Breast epithelium (tissue), 4 donors: ENCODE measurements around the gene RPL21. TPM values are rescaled to one million over a fixed set of nuclear protein-coding genes. Genes with fewer than 3 reads are reported as not detected.

Source experiments
- DNase-seq, 2 donors: peaks; one replicate each; pipeline ENCODE4 v3.0.0-alpha.2; 2019; ENCODE audit warnings: low spot score in 2 of 2
- H3K27ac ChIP-seq, 2 donors: fragments of 200-600 bp; sonication (generic) in 1 of 2; one replicate each; pipeline ENCODE4 v1.5.1; 2016 to 2019; ENCODE audit warnings: mild to moderate bottlenecking in 1 of 2
- H3K27me3 ChIP-seq, 2 donors: fragments of 200-600 bp; sonication (generic) in 1 of 2; one replicate each; pipeline versions ENCODE4 v1.5.1 to v1.6.0; 2017 to 2019; ENCODE audit warnings: control low read depth in 1 of 2, mild to moderate bottlenecking in 1 of 2
- H3K36me3 ChIP-seq: fragments of 200-600 bp; one replicate; pipeline ENCODE4 v1.5.1; 2019
- H3K4me1 ChIP-seq, 2 donors: fragments of 200-600 bp; sonication (generic); one replicate each; pipeline ENCODE4 v1.5.1; 2016 to 2019; ENCODE audit warnings: control low read depth in 1 of 2
- H3K4me3 ChIP-seq, 3 donors: fragments of 200-600 bp; sonication (generic); 1 replicate in 2 of 3; 2 replicates in 1 of 3; pipeline ENCODE4 v1.5.1; 2016 to 2019; ENCODE audit warnings: mild to moderate bottlenecking in 3 of 3, moderate library complexity in 2 of 3
- H3K9me3 ChIP-seq, 2 donors: fragments of 200-600 bp; sonication (generic) in 1 of 2; one replicate each; pipeline ENCODE4 v1.5.1; 2016 to 2019; ENCODE audit warnings: control low read depth in 1 of 2
- CTCF ChIP-seq, 3 donors: fragments of 450-650 bp; IDR thresholded peaks; one replicate each; pipeline ENCODE4 v1.5.1; 2016 to 2017; ENCODE audit warnings: antibody characterized with exemption in 3 of 3, mild to moderate bottlenecking in 3 of 3, moderate library complexity in 3 of 3
- POLR2A ChIP-seq: fragments of 450-650 bp; IDR thresholded peaks from one replicate; pipeline ENCODE4 v1.6.1; 2016; ENCODE audit warnings: antibody characterized with exemption, mild to moderate bottlenecking, moderate library complexity
- POLR2AphosphoS5 ChIP-seq, 3 donors: sonication (generic); formaldehyde crosslinking; IDR thresholded peaks; one replicate each; pipeline ENCODE4 v1.6.1; 2017; ENCODE audit warnings: antibody characterized with exemption in 3 of 3
- intact Hi-C: fragments of 100-400 bp; cut with DNase I; formaldehyde crosslinking; loops from one replicate; pipeline ENCODE4 v1.15.1; 2023; ENCODE audit warnings: low total_unique reads
- total RNA-seq, 3 donors: library from RNA; depleted of rRNA; stranded (reverse); fragments of >200 nt; gene quantifications; one replicate each; pipeline ENCODE4 v1.1.0, GENCODE V29; 2016

The RPL21 gene
- total RNA-seq, 3 donors from 2014 or later: 979 to 1,473 (median 1,466) TPM

DNA sequence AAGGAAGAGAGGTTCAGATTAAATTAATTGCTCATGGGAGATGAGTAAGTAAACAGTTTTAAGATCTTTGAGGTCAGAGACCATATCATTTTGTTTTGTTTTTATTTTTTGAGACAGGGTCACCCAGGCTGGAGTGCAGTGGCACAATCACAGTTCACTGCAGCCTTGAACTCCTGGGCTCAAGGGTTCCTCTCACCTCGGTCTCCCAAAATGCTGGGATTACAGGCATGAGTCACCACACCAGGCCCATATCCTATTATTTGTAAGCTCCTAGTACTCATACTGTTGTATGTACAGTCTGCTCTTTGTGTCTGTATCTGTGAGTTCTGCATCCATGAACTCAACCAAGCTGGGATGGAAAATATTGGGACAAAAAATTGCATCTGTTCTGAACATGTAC, 13.3 kb downstream of the RPL21 start:
- Histone ChIP-seq H3K9me3 (no peaks in the 10 kb centered on the region), H3K27me3 (no peaks in the 10 kb centered on the region), H3K4me3 (no peak overlapping the region), H3K36me3 (no peaks in the 10 kb centered on the region), H3K27ac (peak overlapping the region; percentile 29 to 38), H3K4me1 (peaks cover 0 to 11% of the 10 kb centered on the region in 2 donors)
- DNase-seq: no peak
- TF ChIP-seq CTCF (IDR thresholded peaks at IDR 0.05) (no peak), POLR2AphosphoS5 (IDR thresholded peaks at IDR 0.05) (no peak), POLR2A (no peak)
- intact Hi-C loops: no loop called here

DNA sequence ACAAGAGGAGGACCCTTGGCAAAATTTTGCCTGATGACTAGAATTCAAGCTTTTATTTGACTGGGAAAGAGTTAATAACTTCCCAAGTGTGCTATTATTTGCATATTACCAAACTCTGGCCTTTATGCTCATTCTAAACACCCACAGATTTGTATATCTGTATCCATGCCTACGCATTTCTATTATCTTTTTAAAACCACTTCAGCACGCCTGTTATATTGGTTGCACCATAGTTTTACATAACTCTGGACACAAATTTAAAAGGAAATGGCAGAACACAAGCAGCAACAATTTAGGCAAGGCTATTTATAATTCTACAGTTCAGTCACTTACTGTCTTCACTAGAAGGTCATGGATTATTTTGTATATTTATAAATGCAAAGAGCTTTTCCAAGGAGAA, 15.6 kb downstream of the RPL21 start:
- Histone ChIP-seq H3K9me3 (no peaks in the 10 kb centered on the region), H3K36me3 (no peaks in the 10 kb centered on the region), H3K4me1 (peaks cover 0 to under 1% of the 10 kb centered on the region in 2 donors), H3K27ac (no peak overlapping the region), H3K4me3 (no peak overlapping the region), H3K27me3 (no peaks in the 10 kb centered on the region)
- DNase-seq: no peak
- no peak for TF ChIP-seq POLR2AphosphoS5 (IDR thresholded peaks at IDR 0.05)
- no peak for TF ChIP-seq POLR2A
- no peak for TF ChIP-seq CTCF (IDR thresholded peaks at IDR 0.05)
- intact Hi-C loops: no loop called here

DNA sequence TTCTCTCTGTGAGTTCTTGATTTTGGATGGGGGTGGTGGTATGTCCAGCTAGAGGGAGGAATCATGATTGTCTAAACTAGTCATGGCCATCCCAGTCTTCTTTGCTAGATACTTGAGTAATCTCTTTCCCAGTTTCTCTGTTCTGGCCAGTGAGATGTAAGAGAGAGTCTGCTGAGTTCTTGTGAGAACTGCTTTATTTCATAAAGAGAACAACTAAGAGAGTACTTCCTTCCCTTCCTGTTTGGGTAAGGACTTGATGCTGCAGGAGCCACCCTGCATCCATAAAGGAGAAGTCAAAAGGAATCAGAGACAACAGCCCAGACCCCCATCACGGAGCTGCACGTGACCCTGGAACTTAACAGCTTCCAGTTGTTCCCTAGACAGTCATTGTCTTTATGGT, 16.2 kb downstream of the RPL21 start:
- Histone ChIP-seq H3K9me3 (no peaks in the 10 kb centered on the region), H3K36me3 (no peaks in the 10 kb centered on the region), H3K27ac (no peak overlapping the region), H3K4me3 (no peak overlapping the region), H3K4me1 (no peaks in the 10 kb centered on the region), H3K27me3 (no peaks in the 10 kb centered on the region)
- TF ChIP-seq POLR2AphosphoS5 (IDR thresholded peaks at IDR 0.05): no peak
- TF ChIP-seq CTCF (IDR thresholded peaks at IDR 0.05): no peak
- TF ChIP-seq POLR2A: no peak
- intact Hi-C loops: no loop called here
- no peak for DNase-seq

DNA sequence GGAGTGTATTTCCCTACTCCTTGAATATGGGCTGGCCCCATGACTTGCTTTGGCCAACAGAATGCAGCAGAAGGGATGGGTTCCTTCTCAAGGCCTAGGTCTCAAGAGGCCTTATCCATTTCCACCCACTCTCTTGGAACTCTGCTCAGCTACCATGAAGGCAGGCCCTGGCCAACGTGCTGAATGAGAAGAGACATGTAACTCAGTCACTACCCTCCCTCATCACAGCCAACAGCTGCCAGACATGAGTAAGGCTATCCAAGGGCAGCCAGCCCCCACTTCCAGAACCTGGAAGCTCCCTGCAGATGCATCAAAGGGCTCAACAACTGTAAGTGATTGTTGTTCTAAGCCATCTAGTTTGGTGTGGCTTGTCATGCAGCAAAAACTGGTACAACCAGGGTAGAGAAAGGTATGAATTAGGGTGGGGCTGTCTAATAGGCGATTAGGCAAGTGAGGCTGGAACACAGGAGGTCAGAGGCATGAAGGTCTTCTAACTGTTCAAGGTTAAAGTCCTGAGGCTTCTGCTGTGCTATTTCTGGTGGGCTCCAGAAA, 17.8 kb downstream of the RPL21 start:
- Histone ChIP-seq H3K27ac (no peak overlapping the region), H3K9me3 (no peaks in the 10 kb centered on the region), H3K27me3 (no peaks in the 10 kb centered on the region), H3K4me1 (no peaks in the 10 kb centered on the region), H3K36me3 (no peaks in the 10 kb centered on the region), H3K4me3 (no peak overlapping the region)
- DNase-seq: no peak
- no peak for TF ChIP-seq CTCF (IDR thresholded peaks at IDR 0.05)
- no peak for TF ChIP-seq POLR2AphosphoS5 (IDR thresholded peaks at IDR 0.05)
- TF ChIP-seq POLR2A: no peak
- intact Hi-C loops: no loop called here

DNA sequence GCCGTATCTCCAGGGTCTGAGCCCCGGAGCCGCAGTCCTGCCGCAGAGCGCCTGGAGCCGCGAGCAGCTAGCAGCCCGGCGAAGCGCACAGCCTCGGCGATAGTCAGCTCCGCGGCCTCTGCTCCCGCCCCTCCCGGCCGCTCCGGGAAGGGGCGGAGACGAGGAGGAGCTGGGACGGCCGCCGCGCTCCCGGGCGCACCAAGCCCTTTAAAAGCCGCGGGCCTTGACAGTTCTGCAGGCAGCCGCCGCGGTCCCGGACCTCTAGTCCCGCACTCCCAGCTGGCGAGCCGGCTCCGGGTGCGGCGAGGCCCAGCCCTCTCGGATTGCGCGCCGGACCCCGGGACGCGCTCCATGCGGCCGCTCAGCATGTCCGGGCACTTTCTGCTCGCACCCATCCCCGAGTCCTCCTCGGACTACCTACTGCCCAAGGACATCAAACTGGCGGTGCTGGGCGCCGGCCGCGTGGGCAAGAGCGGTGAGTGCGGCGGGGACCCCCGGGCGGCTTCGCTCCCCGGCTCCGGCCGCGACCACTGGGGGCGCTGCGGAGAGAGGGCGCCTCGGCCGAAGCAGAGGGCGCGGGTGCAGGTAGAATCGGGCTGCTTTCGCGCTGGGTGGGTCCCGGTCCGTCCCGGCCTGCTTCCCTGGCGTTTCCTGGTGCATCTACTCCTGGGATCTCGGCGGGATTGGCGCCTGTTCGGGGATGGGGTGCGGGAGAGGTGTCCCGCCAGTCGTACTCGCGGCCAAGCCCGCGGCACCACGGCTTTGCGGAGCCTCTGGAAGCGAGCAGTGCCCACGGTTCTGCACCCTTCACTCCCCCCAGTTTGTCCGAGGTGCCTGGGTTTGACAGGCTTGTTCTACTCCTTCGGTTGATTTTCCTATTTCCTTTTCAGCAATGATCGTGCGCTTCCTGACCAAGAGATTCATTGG, 19.5 kb downstream of the RPL21 start, which contains the start of gene RASL11A:
Gene RASL11A (plus strand): TSS at position 237 of the 927 bp plus-strand sequence. CDS start 115 bp downstream, at position 352.
- peak; percentile 59 to 79 for DNase-seq
- TF ChIP-seq POLR2AphosphoS5 (IDR thresholded peaks at IDR 0.05): peak; percentile 48 to 78 (median 67)
- peak; percentile 79 to 93 (median 80) for TF ChIP-seq CTCF (IDR thresholded peaks at IDR 0.05)
- no peak for TF ChIP-seq POLR2A
- peak within 1 kb of the TSS; percentile 69 to 91 (median 79) for H3K4me3 ChIP-seq
- no peaks in the 10 kb centered on the region for H3K4me1 ChIP-seq
- intact Hi-C loops: loop anchor here (10.0 kb wide), 1 partner anchor 96 kb away; the partner anchor contains the start of gene USP12
- H3K9me3 ChIP-seq: no peaks in the 10 kb centered on the region
- no peaks in the 10 kb centered on the region for H3K36me3 ChIP-seq
- H3K27me3 ChIP-seq: no peaks in the 10 kb centered on the region
- H3K27ac ChIP-seq: peak within 1 kb of the TSS; percentile 85 to 96
